HG02885 (cell line): ENCODE results near the gene BRD9.
"Not testable (repeated sequence)": the region's sequence is repeated elsewhere in the genome, so short reads cannot be mapped to it uniquely, and the experiment has no call there.

ENCODE experiments used
- ATAC-seq: cut with Tn5 transposase; IDR thresholded peaks from one replicate; pipeline ENCODE4 v1.9.1; 2021; ENCODE audit warnings: mild to moderate bottlenecking; ENCODE audit not compliant: unreplicated experiment, poor library complexity

The BRD9 gene

GRCh38 chr5:892394-893136, at the start of gene BRD9, which contains the start of gene TRIP13:
TSS of gene BRD9 (minus strand) at chr5:892801. CDS start at chr5:892657, 144 bp downstream.
TSS of gene TRIP13 (plus strand) at chr5:892884. CDS start at chr5:892999, 115 bp downstream.
- ATAC-seq: peak; percentile 95

- ATAC-seq: not testable (repeated sequence)
These were observed 48.1 kb upstream of the BRD9 start for GRCh38 chr5:940741-941140.

- no peak for ATAC-seq
These were observed 46.8 kb upstream of the BRD9 start for GRCh38 chr5:939368-939767.

DNA sequence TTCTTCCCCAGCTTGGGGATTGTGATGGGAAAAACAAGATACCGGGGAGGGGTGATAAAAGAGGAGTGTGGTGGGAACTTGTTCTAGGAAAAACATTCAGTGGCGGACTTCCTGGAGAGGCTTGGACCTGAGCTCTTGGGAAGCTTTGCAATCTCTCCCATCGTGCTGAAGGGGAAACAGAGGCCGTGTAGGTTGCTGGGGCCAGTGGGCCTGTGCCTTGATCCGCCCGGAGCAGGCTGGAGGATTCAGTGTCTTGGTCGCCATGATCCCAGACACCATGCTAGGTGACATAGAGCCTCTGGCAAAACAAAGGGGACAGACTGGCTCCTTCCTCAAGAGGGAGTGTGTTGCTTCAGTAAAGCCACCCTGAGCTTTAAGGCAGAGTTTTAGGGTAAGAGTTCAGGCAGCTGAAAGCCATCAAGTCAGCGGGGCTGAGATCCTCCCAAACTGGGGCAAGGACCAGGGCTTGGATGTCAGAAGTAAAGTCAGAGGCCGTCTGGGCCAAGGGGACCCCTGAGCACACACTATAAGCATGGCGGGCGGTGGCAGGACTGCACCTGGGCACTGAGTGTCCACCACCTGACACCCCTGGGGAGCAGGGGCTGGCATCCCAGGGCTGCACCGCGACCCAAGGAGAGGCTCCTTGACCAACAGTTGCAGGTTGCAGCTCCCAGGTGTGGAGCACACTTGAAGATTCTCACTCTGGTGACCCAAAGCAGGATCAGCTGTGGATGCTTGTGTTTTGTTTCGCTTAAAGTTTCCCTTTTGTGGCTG, 44.7 kb upstream of the BRD9 start:
- no peak for ATAC-seq

DNA sequence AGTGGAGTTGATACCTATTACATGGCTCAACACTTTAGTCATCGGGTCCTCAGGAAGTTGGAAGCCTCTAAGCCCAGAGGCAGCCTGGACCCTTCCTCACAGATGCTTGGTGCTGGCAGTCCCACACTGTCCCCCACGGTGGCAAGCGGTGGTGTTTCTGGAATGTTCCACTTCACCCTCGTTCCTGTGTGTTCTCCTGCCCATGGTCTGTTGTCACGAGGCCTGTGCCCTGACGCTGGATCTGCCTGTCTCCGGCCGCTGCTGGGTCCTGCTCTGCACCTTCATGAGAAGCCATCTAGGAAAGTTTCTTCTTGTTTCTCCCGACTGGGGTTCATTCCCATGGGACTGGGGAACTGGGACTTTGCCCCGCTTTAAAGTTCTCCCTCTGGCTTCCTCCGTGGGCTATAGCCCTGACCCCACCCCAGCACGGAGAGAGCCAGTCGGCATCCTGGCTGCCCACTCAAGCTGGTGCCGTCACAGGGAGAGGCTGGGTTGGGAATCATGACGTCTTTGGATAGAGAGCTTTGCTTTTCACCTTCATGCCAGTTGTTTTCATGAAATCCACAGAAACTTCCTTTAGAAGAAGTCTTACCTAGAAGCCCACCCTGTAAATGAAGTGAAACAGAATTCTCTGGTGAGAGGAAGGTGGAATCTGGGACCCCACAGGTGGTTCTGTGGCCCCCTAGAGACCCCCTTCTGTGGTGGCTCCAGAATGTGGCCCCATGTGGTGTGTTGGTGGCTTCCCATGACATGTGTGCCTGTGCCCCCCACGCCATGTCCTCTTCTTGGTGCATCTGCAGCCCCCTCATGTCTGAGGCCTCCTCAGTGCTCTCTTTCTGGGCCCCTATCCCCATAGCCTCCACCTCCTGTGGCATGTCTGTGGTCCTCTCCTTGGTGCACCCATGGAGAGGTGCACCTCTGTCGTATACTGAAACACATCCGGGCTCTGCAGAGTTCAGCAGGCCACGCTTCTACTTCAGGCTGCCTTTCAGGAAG, 43.8 kb upstream of the BRD9 start:
- no peak for ATAC-seq

DNA sequence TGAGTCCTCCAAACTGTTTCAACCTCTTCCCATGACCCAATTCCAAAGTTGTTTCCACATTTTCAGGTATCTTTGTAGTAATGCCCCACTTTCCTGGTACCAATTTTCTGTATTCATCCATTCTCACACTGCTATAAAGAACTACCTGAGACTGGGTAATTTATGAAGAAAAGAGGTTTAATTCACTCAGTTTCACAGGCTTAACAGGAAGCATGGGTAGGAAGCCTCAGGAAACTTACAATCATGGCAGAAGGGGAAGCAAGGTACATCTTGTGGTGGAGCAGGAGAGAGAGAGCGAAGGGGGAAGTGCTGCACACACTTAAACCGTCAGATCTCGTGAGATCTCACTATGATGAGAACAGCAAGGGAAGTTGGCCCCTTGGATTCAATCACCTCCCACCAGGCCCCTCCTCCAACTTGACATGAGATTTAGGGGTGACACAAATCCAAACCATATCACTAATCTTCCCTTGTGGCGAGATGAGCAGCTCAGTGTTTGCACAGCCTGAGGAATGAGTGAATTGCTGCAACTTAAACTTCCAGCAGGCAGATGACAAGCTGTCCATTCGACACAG, 43.0 kb upstream of the BRD9 start:
- ATAC-seq: no peak

- not testable (repeated sequence) for ATAC-seq
These were observed 41.9 kb upstream of the BRD9 start for GRCh38 chr5:934381-934967.

- ATAC-seq: not testable (repeated sequence)
These were observed 41.4 kb upstream of the BRD9 start for GRCh38 chr5:933951-934350.

DNA sequence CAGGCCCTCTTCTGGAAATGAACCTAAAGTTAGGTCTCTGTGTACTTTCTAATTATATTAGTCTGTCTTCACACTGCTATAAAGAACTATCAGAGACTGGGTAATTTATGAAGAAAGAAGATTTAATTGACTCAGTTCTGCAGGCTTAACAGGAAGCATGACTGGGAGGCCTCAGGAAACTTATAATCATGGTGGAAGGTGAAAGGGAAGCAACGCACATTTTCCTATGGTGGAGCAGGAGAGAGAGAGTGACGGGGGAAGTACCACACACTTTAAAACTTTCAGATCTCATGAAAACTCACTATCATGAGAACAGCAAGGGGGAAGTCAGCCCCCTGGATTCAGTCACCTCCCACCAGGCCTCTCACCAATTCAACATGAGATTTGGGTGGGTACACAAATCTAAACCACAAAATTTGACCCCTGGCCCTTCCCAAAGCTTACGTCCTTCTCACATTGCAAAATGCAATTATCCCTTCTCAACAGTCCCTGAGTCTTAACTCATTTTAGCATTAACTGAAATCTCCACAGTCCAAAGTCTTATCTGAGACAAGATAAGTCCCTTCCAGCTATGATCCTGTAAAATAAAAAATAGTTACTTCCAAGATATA, 40.8 kb upstream of the BRD9 start:
- no peak for ATAC-seq

GRCh38 chr5:932628-933250, 40.1 kb upstream of the BRD9 start:
- ATAC-seq: no peak

- ATAC-seq: no peak
These were observed 39.6 kb upstream of the BRD9 start for GRCh38 chr5:932151-932627.

GRCh38 chr5:931570-932145, 39.1 kb upstream of the BRD9 start:
- no peak for ATAC-seq

DNA sequence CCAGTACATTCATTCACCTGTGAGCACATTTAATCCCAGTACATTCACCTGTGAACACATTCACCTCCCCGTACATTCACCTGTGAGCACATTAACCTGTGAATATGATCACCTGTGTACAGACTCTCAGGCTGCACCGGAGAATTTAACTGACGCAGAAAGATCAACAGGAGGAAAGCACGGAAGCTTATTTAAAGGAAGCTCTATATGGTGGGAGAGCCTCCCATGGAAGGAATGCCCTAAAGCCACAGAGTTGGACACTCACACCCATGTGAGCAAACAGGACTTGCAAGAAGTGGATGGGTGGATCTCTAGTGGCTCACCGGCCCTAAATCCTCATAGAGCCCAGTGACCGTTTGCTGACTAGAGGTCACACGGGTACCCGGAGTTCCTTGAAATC, 38.3 kb upstream of the BRD9 start:
- no peak for ATAC-seq

GRCh38 chr5:929596-929995, 37.0 kb upstream of the BRD9 start:
- no peak for ATAC-seq

GRCh38 chr5:929182-929581, 36.6 kb upstream of the BRD9 start:
- ATAC-seq: not testable (repeated sequence)

- no peak for ATAC-seq
These were observed 34.8 kb upstream of the BRD9 start for GRCh38 chr5:927172-928015.

DNA sequence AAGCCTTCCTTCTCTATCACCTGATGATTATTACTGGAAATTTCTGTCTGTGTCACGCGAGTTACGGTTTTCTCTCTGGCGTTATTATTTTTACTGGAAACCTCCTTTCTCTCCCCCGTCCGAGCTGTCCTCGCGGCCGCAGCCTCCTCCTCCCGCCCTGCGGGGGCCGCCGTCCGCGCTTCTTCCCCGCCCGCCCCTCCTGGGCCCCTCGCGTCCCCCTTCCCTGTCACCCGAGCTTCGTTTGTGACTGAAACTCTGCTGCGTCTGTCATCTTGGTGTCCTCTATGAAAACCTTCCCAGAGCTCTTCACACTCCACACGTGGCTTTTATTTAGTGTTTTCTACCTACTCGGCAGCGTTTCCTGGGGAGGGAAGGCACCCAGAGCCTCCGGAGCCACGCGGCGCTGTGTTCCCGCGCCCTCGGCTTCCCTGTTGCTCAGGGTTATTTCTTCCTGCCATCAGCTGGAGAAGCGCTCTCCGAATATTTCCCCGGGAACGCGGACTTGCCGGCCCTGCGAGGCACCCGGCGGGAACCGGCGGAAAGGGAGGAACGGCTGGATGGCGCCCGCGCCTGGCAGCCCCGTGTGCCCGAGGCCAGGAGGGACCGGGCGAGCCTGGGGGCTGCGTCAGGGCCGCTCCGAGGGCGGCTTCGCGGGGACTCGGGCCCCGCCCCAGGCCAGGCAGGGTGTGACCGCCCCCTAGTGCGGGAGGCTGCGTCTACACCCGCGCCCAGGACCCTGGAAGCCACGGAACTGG, 34.0 kb upstream of the BRD9 start:
- no peak for ATAC-seq
